Measurements from ENCODE around the gene REELD1.

REELD1 gene

GRCh38 chr4:146271466-146271865 lies 57.1 kb downstream of the REELD1 start:
- DNase-seq = no peak

- DNase-seq = no peak
Observed at GRCh38 chr4:146273204-146273901, 59.0 kb downstream of the REELD1 start.

- DNase-seq = no peak
Observed at GRCh38 chr4:146274774-146275173, 60.4 kb downstream of the REELD1 start.

GRCh38 chr4:146275370-146275769 lies 61.0 kb downstream of the REELD1 start:
- DNase-seq = no peak

- no peak for DNase-seq
Observed at GRCh38 chr4:146278986-146279385, 64.6 kb downstream of the REELD1 start.

Data from islet precursor cell (in vitro differentiated cells).